Fibroblast of lung (primary cell): ENCODE results near the gene SYNJ1.

Experiments used
- EZH2 ChIP-seq: IDR thresholded peaks from 2 replicates; pipeline ENCODE4 v1.5.1; 2012; ENCODE audit warnings: low read length, control low read depth, mild to moderate bottlenecking; ENCODE audit errors: missing control alignments
- TF ChIP-seq, protein P1 (sequence below), 2 donors: IDR thresholded peaks in 1 of 2; conservative IDR thresholded peaks in 1 of 2; 1 replicate in 1 of 2; 2 replicates in 1 of 2; pipeline ENCODE4 v1.5.1; 2011 to 2012; ENCODE audit warnings: low read length in 2 of 2, control low read depth in 1 of 2, inconsistent platforms in 1 of 2, low read depth in 1 of 2, mild to moderate bottlenecking in 1 of 2

- no peak for TF ChIP-seq EZH2
- TF ChIP-seq, protein P1, sequence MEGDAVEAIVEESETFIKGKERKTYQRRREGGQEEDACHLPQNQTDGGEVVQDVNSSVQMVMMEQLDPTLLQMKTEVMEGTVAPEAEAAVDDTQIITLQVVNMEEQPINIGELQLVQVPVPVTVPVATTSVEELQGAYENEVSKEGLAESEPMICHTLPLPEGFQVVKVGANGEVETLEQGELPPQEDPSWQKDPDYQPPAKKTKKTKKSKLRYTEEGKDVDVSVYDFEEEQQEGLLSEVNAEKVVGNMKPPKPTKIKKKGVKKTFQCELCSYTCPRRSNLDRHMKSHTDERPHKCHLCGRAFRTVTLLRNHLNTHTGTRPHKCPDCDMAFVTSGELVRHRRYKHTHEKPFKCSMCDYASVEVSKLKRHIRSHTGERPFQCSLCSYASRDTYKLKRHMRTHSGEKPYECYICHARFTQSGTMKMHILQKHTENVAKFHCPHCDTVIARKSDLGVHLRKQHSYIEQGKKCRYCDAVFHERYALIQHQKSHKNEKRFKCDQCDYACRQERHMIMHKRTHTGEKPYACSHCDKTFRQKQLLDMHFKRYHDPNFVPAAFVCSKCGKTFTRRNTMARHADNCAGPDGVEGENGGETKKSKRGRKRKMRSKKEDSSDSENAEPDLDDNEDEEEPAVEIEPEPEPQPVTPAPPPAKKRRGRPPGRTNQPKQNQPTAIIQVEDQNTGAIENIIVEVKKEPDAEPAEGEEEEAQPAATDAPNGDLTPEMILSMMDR (conservative IDR thresholded peaks at IDR 0.05 in 1 of 2, IDR thresholded peaks at IDR 0.05 in 1 of 2; ENCODE audit: low read depth in 1 of 2, low read length in 2 of 2) = no peak
These were observed 15.2 kb downstream of the SYNJ1 start for GRCh38 chr21:32712641-32713040.
